Measurements from ENCODE around the gene FRMPD3. TPM values are rescaled to one million over a fixed set of nuclear protein-coding genes. Genes with fewer than 3 reads are reported as not detected.
"Not testable (repeated sequence)": the region's sequence is repeated elsewhere in the genome, so short reads cannot be mapped to it uniquely, and the experiment has no call there.

FRMPD3 gene
- total RNA-seq, 4 donors from 2014 or later: under 0.01 to 0.75 (median 0.16) TPM; not detected in 1

- in situ Hi-C loops (cut with MboI; ENCODE audit: low pct_ligation_motif_present in 1 of 4, low pct_unique_long_range_greater_than_20kb in 1 of 4, low sequenced_read_pairs in 3 of 4): no loop called here
- H3K27me3 ChIP-seq: no peaks in the 10 kb centered on the region
- H3K9me3 ChIP-seq: no peaks in the 10 kb centered on the region
Observed at GRCh38 chrX:107467271-107467670, 17.8 kb downstream of the FRMPD3 start.

GRCh38 chrX:107470198-107470597, 20.7 kb downstream of the FRMPD3 start:
- H3K4me3 ChIP-seq: no peak overlapping the region
- WGBS, 2 donors (ENCODE audit: low coverage in 1 of 2): 68% methylated on average over 2 of the region's 2 CpGs; no CpG with 5 or more reads in 1 of the 2 donors
- no peaks in the 10 kb centered on the region for H3K9me3 ChIP-seq
- H3K27me3 ChIP-seq: no peaks in the 10 kb centered on the region
- H3K36me3 ChIP-seq: no peaks in the 10 kb centered on the region
- no peaks in the 10 kb centered on the region for H3K4me1 ChIP-seq
- intact Hi-C loops (cut with DNase I; ENCODE audit: low total_unique reads) (no loop called here), in situ Hi-C loops (cut with MboI; ENCODE audit: low pct_ligation_motif_present in 1 of 4, low pct_unique_long_range_greater_than_20kb in 1 of 4, low sequenced_read_pairs in 3 of 4) (no loop called here)
- no peak for DNase-seq
- no peak overlapping the region for H3K27ac ChIP-seq
- no peak for TF ChIP-seq POLR2AphosphoS5 (IDR thresholded peaks at IDR 0.05)
- no peak for TF ChIP-seq POLR2A (IDR thresholded peaks at IDR 0.05)
- TF ChIP-seq EP300 (IDR thresholded peaks at IDR 0.05; ENCODE audit: low read depth): no peak
- no peak for TF ChIP-seq CTCF (IDR thresholded peaks at IDR 0.05)

More at GRCh38 chrX:107467271-107467670, 17.8 kb downstream of the FRMPD3 start:
- WGBS, 2 donors (ENCODE audit: low coverage in 1 of 2): 77% methylated on average over 4 of the region's 4 CpGs; no CpG with 5 or more reads in 1 of the 2 donors
- Histone ChIP-seq H3K36me3 (no peaks in the 10 kb centered on the region), H3K27ac (no peak overlapping the region), H3K4me3 (no peak overlapping the region), H3K4me1 (no peaks in the 10 kb centered on the region)
- DNase-seq: no peak
- intact Hi-C loops (cut with DNase I; ENCODE audit: low total_unique reads): no loop called here
- TF ChIP-seq CTCF (IDR thresholded peaks at IDR 0.05): no peak
- TF ChIP-seq POLR2A (IDR thresholded peaks at IDR 0.05): no peak
- no peak for TF ChIP-seq POLR2AphosphoS5 (IDR thresholded peaks at IDR 0.05)
- no peak for TF ChIP-seq EP300 (IDR thresholded peaks at IDR 0.05; ENCODE audit: low read depth)

- WGBS, 2 donors (ENCODE audit: low coverage in 1 of 2): 55% methylated on average over 7 of the region's 7 CpGs; no CpG with 5 or more reads in 1 of the 2 donors
- no peak for DNase-seq
- Histone ChIP-seq H3K4me1 (no peaks in the 10 kb centered on the region), H3K4me3 (no peak overlapping the region), H3K27ac (no peak overlapping the region), H3K36me3 (no peaks in the 10 kb centered on the region), H3K9me3 (no peaks in the 10 kb centered on the region), H3K27me3 (no peaks in the 10 kb centered on the region)
- intact Hi-C loops (cut with DNase I; ENCODE audit: low total_unique reads): no loop called here
- TF ChIP-seq EP300 (IDR thresholded peaks at IDR 0.05; ENCODE audit: low read depth) (no peak), POLR2A (IDR thresholded peaks at IDR 0.05) (no peak), POLR2AphosphoS5 (IDR thresholded peaks at IDR 0.05) (no peak), CTCF (IDR thresholded peaks at IDR 0.05) (no peak)
- in situ Hi-C loops (cut with MboI; ENCODE audit: low pct_ligation_motif_present in 1 of 4, low pct_unique_long_range_greater_than_20kb in 1 of 4, low sequenced_read_pairs in 3 of 4): no loop called here
Observed at GRCh38 chrX:107470971-107471370, 21.5 kb downstream of the FRMPD3 start.

- intact Hi-C loops (cut with DNase I; ENCODE audit: low total_unique reads); H3K27me3 ChIP-seq; H3K27ac ChIP-seq; H3K36me3 ChIP-seq; DNase-seq; H3K4me3 ChIP-seq; H3K4me1 ChIP-seq; H3K9me3 ChIP-seq; in situ Hi-C loops (cut with MboI; ENCODE audit: low pct_ligation_motif_present in 1 of 4, low pct_unique_long_range_greater_than_20kb in 1 of 4, low sequenced_read_pairs in 3 of 4): not testable (repeated sequence)
- 35 to 63% methylated on average over 2 to 4 of the region's 4 CpGs for WGBS, 2 donors (ENCODE audit: low coverage in 1 of 2)
Observed at GRCh38 chrX:107471420-107471819, 22.0 kb downstream of the FRMPD3 start.

- no peaks in the 10 kb centered on the region for H3K27me3 ChIP-seq
- no peak for DNase-seq
- H3K9me3 ChIP-seq: no peaks in the 10 kb centered on the region
- H3K4me1 ChIP-seq: no peaks in the 10 kb centered on the region
- H3K27ac ChIP-seq: no peak overlapping the region
- TF ChIP-seq CTCF (IDR thresholded peaks at IDR 0.05) (no peak), EP300 (IDR thresholded peaks at IDR 0.05; ENCODE audit: low read depth) (no peak), POLR2A (IDR thresholded peaks at IDR 0.05) (no peak), POLR2AphosphoS5 (IDR thresholded peaks at IDR 0.05) (no peak)
- H3K36me3 ChIP-seq: no peaks in the 10 kb centered on the region
- 58% methylated on average over 2 to 4 of the region's 4 CpGs for WGBS, 2 donors (ENCODE audit: low coverage in 1 of 2)
- no peak overlapping the region for H3K4me3 ChIP-seq
- in situ Hi-C loops (cut with MboI; ENCODE audit: low pct_ligation_motif_present in 1 of 4, low pct_unique_long_range_greater_than_20kb in 1 of 4, low sequenced_read_pairs in 3 of 4) (no loop called here), intact Hi-C loops (cut with DNase I; ENCODE audit: low total_unique reads) (no loop called here)
Observed at GRCh38 chrX:107477406-107477805, 28.0 kb downstream of the FRMPD3 start.

Measured in transverse colon (tissue), 4 donors.